KOPT-K1 (cell line): ENCODE results near the gene AOPEP.

Source experiments
- H3K27ac ChIP-seq: fragments of 200-600 bp; sonication (generic); 2 replicates; pipeline ENCODE4 v1.5.1; 2016; ENCODE audit warnings: antibody characterized with exemption, mild to moderate bottlenecking, low read depth, low read length; ENCODE audit not compliant: poor library complexity, severe bottlenecking
- H3K36me3 ChIP-seq: fragments of 200-600 bp; sonication (generic); 2 replicates; pipeline ENCODE4 v1.5.1; 2017; ENCODE audit warnings: antibody characterized with exemption, mild to moderate bottlenecking, low read length, moderate library complexity; ENCODE audit not compliant: insufficient read depth
- H3K9me3 ChIP-seq: fragments of 200-600 bp; sonication (generic); 2 replicates; pipeline ENCODE4 v1.5.1; 2017; ENCODE audit warnings: antibody characterized with exemption, low read length, mild to moderate bottlenecking; ENCODE audit not compliant: insufficient read depth, poor library complexity, severe bottlenecking

AOPEP gene

DNA sequence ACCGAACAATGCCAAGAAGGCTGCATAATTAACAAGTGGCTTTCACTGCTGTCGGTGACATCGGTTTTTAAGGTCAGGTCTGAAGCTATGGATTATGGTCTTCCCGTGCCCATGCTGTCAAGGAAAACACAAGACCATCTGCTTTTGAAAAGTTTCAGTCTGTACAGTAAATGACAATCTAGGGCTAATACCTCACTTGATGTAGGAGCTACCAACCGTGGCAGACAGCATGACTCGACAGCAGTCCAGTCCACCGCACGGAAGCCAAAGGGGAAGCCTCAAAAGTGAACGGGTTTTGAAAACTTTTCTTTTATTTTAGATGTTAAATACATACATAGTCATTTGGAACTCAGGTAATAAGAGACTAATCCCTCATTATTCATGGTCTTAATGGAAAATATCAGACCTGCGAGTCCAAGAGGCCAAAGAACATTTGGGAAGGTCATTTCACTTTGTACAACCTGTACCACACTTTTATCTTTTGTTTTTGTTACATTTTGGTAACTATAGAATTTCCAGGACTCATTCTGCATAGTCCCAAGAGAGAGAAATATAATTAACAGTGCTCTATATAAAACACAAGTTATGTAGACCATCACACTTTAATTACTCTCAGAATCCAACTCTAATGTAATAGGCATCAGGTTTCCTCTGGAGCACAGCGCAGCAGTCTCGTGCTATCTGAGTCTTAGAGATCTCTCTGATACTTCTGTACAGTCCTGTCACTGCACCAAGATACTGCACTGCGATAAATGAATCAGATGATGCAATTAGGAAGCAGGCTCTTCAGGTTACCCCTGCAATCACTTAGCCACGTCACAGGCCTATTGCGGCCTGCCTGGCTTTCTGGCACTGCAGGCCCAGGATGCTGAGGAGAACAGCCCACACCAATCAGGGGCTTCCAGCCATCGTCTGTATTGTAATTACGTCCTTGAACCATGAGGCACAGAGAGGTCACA is 406.1 kb downstream of the AOPEP start:
- H3K27ac ChIP-seq = no peak overlapping the region
- no peaks in the 10 kb centered on the region for H3K9me3 ChIP-seq
- H3K36me3 ChIP-seq = no peaks in the 10 kb centered on the region; the same call in 1 of the 2 replicates

DNA sequence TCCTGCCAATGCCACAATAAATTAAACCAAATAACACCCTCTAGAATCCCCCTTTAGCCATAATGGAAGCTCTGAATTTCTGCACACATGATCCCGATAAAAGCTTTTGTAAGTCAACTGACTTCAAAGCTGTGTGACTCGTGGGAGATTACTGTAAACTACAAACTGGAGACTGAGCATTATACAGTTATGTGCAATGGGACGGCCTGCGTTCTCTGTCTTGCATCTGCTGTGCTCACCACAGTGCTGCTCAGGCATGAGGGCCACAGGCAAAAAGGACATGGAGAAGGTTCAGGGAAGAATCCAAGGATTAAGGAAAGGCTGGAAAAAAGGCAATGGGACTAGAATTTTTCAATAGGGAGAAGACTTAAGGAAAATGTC is 406.8 kb downstream of the AOPEP start:
- no peaks in the 10 kb centered on the region; the same call in 1 of the 2 replicates for H3K36me3 ChIP-seq
- H3K27ac ChIP-seq = no peak overlapping the region
- H3K9me3 ChIP-seq = no peaks in the 10 kb centered on the region

DNA sequence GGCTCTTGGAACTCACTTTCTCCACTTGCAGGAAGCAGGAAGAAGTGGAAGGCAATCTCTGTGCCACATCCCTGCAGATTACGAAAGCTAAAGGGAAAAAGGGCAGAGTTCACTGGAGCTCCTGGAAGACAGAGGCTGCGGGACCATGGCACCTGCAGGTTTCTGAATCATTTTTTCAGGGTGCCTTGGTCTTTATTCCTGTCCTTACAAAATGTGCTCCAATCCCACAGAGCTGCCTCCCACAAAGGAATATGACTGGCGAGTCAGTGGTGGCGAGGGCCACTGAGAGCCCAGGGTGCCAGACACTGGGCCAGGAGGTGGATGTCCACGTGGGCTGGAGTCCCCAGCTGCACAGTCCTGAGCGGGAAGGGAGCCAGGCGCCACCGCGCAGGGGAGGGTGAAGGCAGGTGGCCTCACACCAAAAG is 408.0 kb downstream of the AOPEP start:
- no peak overlapping the region for H3K27ac ChIP-seq
- H3K36me3 ChIP-seq = no peaks in the 10 kb centered on the region; the same call in 1 of the 2 replicates
- H3K9me3 ChIP-seq = no peaks in the 10 kb centered on the region

DNA sequence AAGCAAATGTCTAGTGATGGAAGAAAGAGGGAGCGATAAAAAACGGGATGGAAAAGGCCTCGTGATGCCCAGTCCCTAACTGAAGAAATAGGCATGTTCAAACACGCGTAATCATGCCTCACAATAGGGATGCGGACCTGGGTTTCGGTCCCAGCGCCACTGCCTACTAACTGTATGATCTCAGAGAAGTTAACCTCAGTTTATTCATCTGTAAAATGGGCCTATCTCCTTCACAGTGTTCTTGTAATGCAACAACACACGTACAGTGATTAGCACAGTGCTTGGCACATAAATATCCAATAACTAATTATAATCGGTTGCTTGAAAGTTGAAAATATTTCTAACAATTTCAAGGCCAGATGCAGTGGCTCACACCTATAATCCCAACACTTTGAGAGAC is 409.3 kb downstream of the AOPEP start:
- Histone ChIP-seq H3K36me3 (no peaks in the 10 kb centered on the region; the same call in 1 of the 2 replicates), H3K27ac (no peak overlapping the region), H3K9me3 (no peaks in the 10 kb centered on the region)
